HFF-Myc (cell line): ENCODE data around the gene TENM4.
A peak's percentile ranks its signal among the peaks of the same experiment; 100 is the strongest.

Source experiments
- DNase-seq: peaks from one replicate; pipeline ENCODE4 v3.0.0-alpha.2; 2011; ENCODE audit warnings: low read depth; ENCODE audit errors: extremely low read depth
- H3K4me3 ChIP-seq: replicated peaks from 2 replicates; pipeline ENCODE4 v1.5.1; 2011; ENCODE audit warnings: low read depth, mild to moderate bottlenecking, control low read depth, low read length
- TF ChIP-seq, protein P1 (sequence below): IDR thresholded peaks from 2 replicates; pipeline ENCODE4 v1.5.1; 2012; ENCODE audit warnings: mild to moderate bottlenecking, low read depth, low read length, control low read depth; ENCODE audit errors: missing control alignments

TENM4 gene

DNA sequence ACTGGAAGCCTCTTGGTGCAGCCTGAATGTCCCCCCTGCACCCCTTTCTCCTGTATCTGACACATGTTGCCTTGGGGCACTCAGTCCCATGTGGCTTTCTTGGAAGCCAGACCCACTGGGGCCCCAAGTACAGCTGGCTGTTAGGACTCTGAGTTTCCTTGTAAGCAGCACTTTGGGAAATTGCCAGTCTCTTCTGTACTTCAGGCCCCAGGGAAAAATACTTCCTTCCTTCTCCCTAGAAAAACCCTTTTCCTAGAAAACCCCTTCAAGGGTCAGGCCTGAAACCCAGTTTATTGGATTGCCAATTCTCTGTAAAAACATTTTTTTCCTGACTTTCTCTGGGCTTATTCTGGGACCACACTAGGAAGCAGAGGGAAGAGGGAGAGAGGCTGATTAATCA is 360.3 kb downstream of the TENM4 start:
- DNase-seq = no peak
- no peak overlapping the region for H3K4me3 ChIP-seq
- TF ChIP-seq, protein P1, sequence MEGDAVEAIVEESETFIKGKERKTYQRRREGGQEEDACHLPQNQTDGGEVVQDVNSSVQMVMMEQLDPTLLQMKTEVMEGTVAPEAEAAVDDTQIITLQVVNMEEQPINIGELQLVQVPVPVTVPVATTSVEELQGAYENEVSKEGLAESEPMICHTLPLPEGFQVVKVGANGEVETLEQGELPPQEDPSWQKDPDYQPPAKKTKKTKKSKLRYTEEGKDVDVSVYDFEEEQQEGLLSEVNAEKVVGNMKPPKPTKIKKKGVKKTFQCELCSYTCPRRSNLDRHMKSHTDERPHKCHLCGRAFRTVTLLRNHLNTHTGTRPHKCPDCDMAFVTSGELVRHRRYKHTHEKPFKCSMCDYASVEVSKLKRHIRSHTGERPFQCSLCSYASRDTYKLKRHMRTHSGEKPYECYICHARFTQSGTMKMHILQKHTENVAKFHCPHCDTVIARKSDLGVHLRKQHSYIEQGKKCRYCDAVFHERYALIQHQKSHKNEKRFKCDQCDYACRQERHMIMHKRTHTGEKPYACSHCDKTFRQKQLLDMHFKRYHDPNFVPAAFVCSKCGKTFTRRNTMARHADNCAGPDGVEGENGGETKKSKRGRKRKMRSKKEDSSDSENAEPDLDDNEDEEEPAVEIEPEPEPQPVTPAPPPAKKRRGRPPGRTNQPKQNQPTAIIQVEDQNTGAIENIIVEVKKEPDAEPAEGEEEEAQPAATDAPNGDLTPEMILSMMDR = no peak

DNA sequence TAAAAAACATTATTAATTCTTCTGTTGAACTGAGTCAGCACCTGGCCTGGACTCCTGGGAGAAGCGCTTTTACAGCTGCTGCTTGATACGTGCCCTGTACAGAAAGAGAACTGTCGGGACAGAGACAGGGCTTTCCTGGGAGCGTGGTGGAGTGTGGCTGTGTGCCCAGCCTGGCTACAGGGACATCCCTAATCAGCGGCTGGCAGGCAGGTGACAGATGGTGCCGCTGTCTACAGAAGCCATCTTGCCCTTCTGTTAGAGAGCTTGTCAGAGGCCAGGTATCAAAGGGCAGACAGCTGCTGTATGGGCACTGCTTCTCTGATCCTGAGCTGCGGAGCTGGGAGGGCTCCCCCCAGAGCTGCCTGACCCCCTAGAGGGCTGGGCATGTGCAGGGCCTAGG is 361.8 kb downstream of the TENM4 start:
- TF ChIP-seq, protein P1 = no peak
- DNase-seq = no peak
- no peak overlapping the region for H3K4me3 ChIP-seq

DNA sequence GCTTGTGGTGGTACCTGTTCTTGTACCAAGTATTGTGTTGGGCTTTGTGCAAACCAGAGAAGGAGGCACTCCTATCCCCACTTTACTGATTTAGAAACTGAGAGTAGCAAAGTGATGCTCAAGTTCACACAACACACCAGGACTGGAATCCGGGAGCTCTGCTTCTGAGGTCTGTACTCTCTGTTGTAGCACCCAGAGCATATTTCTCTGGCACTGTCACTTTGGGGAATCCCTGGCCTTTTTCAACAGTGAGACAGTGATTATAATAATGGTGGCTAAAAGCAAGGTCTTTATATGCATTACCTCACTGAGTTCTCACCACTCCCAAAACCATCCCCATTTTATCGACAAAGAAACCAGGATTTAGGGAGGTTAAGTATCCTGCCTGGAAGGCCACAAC is 362.4 kb downstream of the TENM4 start:
- H3K4me3 ChIP-seq = no peak overlapping the region
- DNase-seq = no peak
- TF ChIP-seq, protein P1 = no peak

DNA sequence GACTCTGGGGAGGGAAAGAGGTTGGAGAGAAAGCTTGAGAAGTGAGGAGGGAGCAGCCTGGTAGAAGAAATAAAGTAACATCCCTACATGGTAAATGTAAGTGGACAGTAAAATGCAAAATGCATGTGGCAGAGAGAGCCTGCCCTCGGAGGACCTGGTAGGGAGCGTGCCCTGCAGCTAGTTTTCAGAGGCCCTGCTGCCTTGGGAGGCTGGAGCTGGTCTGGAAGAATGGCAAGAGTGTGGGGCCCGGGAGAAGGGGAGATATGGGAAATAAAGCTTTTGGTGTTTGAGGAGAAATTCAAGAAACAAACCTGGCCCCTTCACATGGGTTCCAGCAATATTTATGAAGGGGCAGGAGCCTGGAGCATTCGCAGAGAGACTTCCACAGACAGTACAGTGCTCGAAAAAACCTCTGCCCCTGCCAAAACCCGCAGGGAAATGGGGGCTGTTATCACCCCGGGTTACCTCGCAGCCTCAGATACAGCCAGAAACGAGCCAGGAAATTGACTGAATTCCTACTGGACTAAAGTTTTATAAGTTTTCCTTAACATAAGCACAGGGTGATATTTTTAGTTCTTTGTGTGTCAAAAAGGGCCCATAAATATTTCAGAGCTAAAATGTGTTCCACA is 363.0 kb downstream of the TENM4 start:
- no peak for DNase-seq
- no peak overlapping the region for H3K4me3 ChIP-seq
- TF ChIP-seq, protein P1 = no peak

DNA sequence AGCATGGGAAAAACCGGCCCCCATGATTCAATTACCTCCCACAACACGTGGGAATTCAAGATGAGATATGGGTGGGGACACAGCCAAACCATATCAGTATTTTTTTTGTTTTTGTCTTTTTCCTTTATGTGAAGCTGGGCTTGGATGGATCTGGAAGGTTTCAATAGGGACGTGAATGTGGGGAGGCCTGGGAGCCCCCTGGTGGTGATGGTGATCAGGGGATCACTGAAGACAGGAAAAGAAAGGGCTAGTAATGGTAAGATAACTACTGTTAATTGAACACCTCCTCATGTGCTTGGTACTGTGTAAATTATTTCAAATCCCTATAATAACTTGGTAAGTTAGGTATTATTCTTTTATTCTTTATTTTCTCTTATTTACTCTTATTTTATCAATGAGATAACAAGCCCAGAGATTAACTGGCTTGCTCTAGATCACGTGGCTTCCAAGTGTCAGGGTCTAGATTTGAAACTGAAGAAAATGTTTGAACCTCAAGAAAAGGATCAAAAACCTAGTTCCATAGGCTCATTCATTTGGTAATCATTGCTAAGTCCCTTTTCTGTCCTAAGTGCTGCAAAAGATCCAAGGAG is 364.2 kb downstream of the TENM4 start:
- DNase-seq = no peak
- TF ChIP-seq, protein P1 = peak; percentile 73
- H3K4me3 ChIP-seq = no peak overlapping the region

DNA sequence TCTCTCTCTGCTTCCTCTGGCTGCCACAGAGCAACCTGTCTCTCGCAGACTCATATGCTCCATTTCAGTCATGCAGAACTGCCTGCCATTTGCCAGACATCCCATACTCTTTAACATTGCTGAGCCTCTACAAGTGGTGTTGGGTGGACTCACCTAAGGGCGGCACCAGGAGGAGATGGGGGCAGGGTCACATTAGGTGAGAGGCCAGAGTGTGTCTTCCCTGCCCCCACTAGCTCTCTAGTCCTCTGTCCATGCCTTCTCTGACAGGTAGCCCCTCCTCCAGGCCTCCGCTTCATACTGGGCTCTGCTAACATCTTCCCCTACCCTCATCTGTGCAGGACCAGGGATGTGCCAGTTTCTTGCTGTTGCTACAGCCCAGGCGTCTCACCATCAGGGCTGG is 366.3 kb downstream of the TENM4 start:
- no peak for DNase-seq
- TF ChIP-seq, protein P1 = no peak
- no peak overlapping the region for H3K4me3 ChIP-seq

DNA sequence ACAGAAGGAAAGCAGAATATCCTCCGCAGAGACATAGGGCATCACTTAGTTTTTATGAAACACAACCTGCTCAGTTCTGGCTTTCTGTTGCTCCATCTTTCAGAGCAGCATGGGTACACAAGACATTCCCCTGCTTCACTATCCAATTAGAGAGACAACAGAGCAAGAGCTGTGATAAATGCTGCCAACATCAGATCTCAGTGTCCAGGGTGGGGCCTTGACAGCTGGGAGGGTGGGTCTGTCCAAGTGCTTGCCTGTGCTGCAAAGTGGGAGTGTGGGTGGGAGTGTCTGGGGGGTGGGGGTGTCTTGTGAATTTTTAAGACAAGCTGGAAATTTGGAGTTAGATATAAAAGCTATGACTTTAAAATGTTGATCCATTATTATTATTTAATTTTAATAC is 369.6 kb downstream of the TENM4 start:
- H3K4me3 ChIP-seq = no peak overlapping the region
- DNase-seq = no peak
- TF ChIP-seq, protein P1 = no peak
